ENCODE data around the gene TLE3.

TLE3 gene

GRCh38 chr15:70006259-70007147 lies 91.2 kb downstream of the TLE3 start:
- no peak for DNase-seq (ENCODE audit: low spot score)

GRCh38 chr15:70004826-70005225 lies 92.9 kb downstream of the TLE3 start:
- no peak for DNase-seq (ENCODE audit: low spot score)

GRCh38 chr15:70002897-70003296 lies 94.8 kb downstream of the TLE3 start:
- no peak for DNase-seq (ENCODE audit: low spot score)

- DNase-seq (ENCODE audit: low spot score): no peak
These were observed 95.9 kb downstream of the TLE3 start for GRCh38 chr15:70001859-70002258.

- DNase-seq (ENCODE audit: low spot score): no peak
These were observed 98.2 kb downstream of the TLE3 start for GRCh38 chr15:69999392-70000085.

- no peak for DNase-seq (ENCODE audit: low spot score)
These were observed 99.0 kb downstream of the TLE3 start for GRCh38 chr15:69998541-69999391.

- DNase-seq (ENCODE audit: low spot score): no peak
These were observed 99.9 kb downstream of the TLE3 start for GRCh38 chr15:69997813-69998212.
